Keratinocyte (primary cell): Measurements from ENCODE around the gene USP34. TPM values are rescaled to one million over a fixed set of nuclear protein-coding genes. Genes with fewer than 3 reads are reported as not detected.

Experiments
- DNase-seq: peaks from one replicate; pipeline ENCODE4 v3.0.0-alpha.2; 2011; ENCODE audit warnings: low read depth, missing footprints, low spot score
- FAIRE-seq: peaks from 2 replicates; lab custom pipeline; 2011; peaks lifted over from hg19 to GRCh38; lab: Jason Lieb, UNC
- H2AFZ ChIP-seq: 2 replicates; pipeline ENCODE4 v1.6.0; 2012; ENCODE audit warnings: low read length, control low read depth, inconsistent platforms; ENCODE audit not compliant: control insufficient read depth
- H3K27ac ChIP-seq: 2 replicates; pipeline ENCODE4 v1.5.1; 2011; ENCODE audit warnings: low read length; ENCODE audit not compliant: control insufficient read depth, insufficient read depth
- H3K27me3 ChIP-seq: 3 replicates; pipeline ENCODE4 v1.6.0; 2011; ENCODE audit warnings: low read length; ENCODE audit not compliant: control insufficient read depth, insufficient read depth; ENCODE audit errors: extremely low read depth
- H3K36me3 ChIP-seq, 2 experiments: 2 replicates in 1 of 2; 3 replicates in 1 of 2; pipeline ENCODE4 v1.5.1; 2011; ENCODE audit warnings: low read length in 2 of 2, mild to moderate bottlenecking in 1 of 2; ENCODE audit not compliant: control insufficient read depth in 2 of 2, insufficient read depth in 2 of 2; ENCODE audit errors: extremely low read depth in 1 of 2
- H3K4me1 ChIP-seq: 3 replicates; pipeline ENCODE4 v1.5.1; 2011; ENCODE audit warnings: low read length; ENCODE audit not compliant: control insufficient read depth, insufficient read depth; ENCODE audit errors: extremely low read depth
- H3K4me2 ChIP-seq: 3 replicates; pipeline ENCODE4 v1.6.0; 2011; ENCODE audit warnings: low read depth, low read length; ENCODE audit not compliant: control insufficient read depth, insufficient read depth; ENCODE audit errors: extremely low read depth
- H3K4me3 ChIP-seq, 3 experiments: fragments of 200-600 bp in 1 of 3; sonication (generic) in 1 of 3; 2 replicates in 2 of 3; 3 replicates in 1 of 3; pipeline ENCODE4 v1.5.1; 2011 to 2016; ENCODE audit warnings: low read length in 3 of 3, mild to moderate bottlenecking in 3 of 3, control low read depth in 2 of 3, inconsistent platforms in 1 of 3, low read depth in 1 of 3, mixed read lengths in 1 of 3, mixed run types in 1 of 3, moderate library complexity in 1 of 3; ENCODE audit not compliant: control insufficient read depth in 2 of 3, insufficient read depth in 2 of 3; ENCODE audit errors: extremely low read depth in 1 of 3
- H3K79me2 ChIP-seq: 2 replicates; pipeline ENCODE4 v1.6.0; 2012; ENCODE audit warnings: low read length; ENCODE audit not compliant: control insufficient read depth, insufficient read depth
- H3K9ac ChIP-seq: 3 replicates; pipeline ENCODE4 v1.6.0; 2011; ENCODE audit warnings: low read length; ENCODE audit not compliant: control insufficient read depth, insufficient read depth; ENCODE audit errors: extremely low read depth
- H3K9me1 ChIP-seq: 3 replicates; pipeline ENCODE4 v1.6.0; 2011; ENCODE audit warnings: low read length; ENCODE audit not compliant: control insufficient read depth, insufficient read depth; ENCODE audit errors: extremely low read depth
- H3K9me3 ChIP-seq: 2 replicates; pipeline ENCODE4 v1.5.1; 2012; ENCODE audit warnings: low read depth, low read length; ENCODE audit not compliant: control insufficient read depth
- H4K20me1 ChIP-seq: 3 replicates; pipeline ENCODE4 v1.6.0; 2011; ENCODE audit warnings: low read length; ENCODE audit not compliant: control insufficient read depth, insufficient read depth; ENCODE audit errors: extremely low read depth
- EZH2 ChIP-seq: IDR thresholded peaks from one replicate; pipeline ENCODE4 v1.6.1; 2012; ENCODE audit warnings: inconsistent platforms, mild to moderate bottlenecking, low read length, moderate library complexity
- dilution Hi-C: fragments of 300-500 bp; cut with MboI; formaldehyde crosslinking; loops from one replicate; pipeline ENCODE4 v1.7.0; 2020; ENCODE audit warnings: low sequenced_read_pairs; ENCODE audit not compliant: extremely low pct_ligation_motif_present
- polyA plus RNA-seq, 5 experiments: library from polyadenylated mRNA; depleted of rRNA in 3 of 5; stranded (reverse) in 3 of 5; stranded (forward) in 1 of 5; unstranded in 1 of 5; fragments of >200 nt; gene quantifications; 1 replicate in 1 of 5; 2 replicates in 3 of 5; 3 replicates in 1 of 5; pipeline versions ENCODE4 v1.2.1 to v1.2.3, GENCODE V29; 2011 to 2012; ENCODE audit warnings: missing spikeins in 2 of 5, low read depth in 1 of 5, low replicate concordance in 1 of 5
- TF ChIP-seq, protein P1 (sequence below), 3 experiments: IDR thresholded peaks in 1 of 3; conservative IDR thresholded peaks in 1 of 3; optimal IDR thresholded peaks in 1 of 3; 2 replicates in 2 of 3; 3 replicates in 1 of 3; pipeline versions ENCODE3 to v1.5.1; 2011; ENCODE audit warnings: low read length in 3 of 3, mild to moderate bottlenecking in 3 of 3, moderate library complexity in 2 of 3, control low read depth in 1 of 3, inconsistent platforms in 1 of 3; ENCODE audit not compliant: insufficient read depth in 2 of 3; ENCODE audit errors: extremely low read depth in 1 of 3

Gene USP34
- polyA plus RNA-seq, 1 donor (not counting 4 experiments of a cell fraction or from before 2014, with no cell fraction given) = 54.7 TPM

- no peaks in the 10 kb centered on the region for H3K27me3 ChIP-seq
- H4K20me1 ChIP-seq = peaks cover 20% of the 10 kb centered on the region
- H3K4me3 ChIP-seq = no peak overlapping the region
- no peaks in the 10 kb centered on the region for H3K9me3 ChIP-seq
- no peak overlapping the region for H3K9ac ChIP-seq
- dilution Hi-C loops = no loop called here
- DNase-seq (no peak), FAIRE-seq (no peak)
- H3K79me2 ChIP-seq = peaks cover 97% of the 10 kb centered on the region
- H3K4me1 ChIP-seq = no peaks in the 10 kb centered on the region
- H3K9me1 ChIP-seq = no peaks in the 10 kb centered on the region
- no peak overlapping the region for H3K4me2 ChIP-seq
- TF ChIP-seq, protein P1, sequence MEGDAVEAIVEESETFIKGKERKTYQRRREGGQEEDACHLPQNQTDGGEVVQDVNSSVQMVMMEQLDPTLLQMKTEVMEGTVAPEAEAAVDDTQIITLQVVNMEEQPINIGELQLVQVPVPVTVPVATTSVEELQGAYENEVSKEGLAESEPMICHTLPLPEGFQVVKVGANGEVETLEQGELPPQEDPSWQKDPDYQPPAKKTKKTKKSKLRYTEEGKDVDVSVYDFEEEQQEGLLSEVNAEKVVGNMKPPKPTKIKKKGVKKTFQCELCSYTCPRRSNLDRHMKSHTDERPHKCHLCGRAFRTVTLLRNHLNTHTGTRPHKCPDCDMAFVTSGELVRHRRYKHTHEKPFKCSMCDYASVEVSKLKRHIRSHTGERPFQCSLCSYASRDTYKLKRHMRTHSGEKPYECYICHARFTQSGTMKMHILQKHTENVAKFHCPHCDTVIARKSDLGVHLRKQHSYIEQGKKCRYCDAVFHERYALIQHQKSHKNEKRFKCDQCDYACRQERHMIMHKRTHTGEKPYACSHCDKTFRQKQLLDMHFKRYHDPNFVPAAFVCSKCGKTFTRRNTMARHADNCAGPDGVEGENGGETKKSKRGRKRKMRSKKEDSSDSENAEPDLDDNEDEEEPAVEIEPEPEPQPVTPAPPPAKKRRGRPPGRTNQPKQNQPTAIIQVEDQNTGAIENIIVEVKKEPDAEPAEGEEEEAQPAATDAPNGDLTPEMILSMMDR (optimal IDR thresholded peaks at IDR 0.05 in 1 of 3, IDR thresholded peaks at IDR 0.05 in 1 of 3, conservative IDR thresholded peaks at IDR 0.05 in 1 of 3; ENCODE audit: extremely low read depth in 1 of 3, insufficient read depth in 2 of 3, low read length in 3 of 3) = no peak
- TF ChIP-seq EZH2 = no peak
- no peaks in the 10 kb centered on the region for H3K36me3 ChIP-seq
- H2AFZ ChIP-seq = no peak overlapping the region
- no peak overlapping the region for H3K27ac ChIP-seq
Observed at GRCh38 chr2:61432990-61433389, 37.9 kb downstream of the USP34 start.

GRCh38 chr2:61431345-61431744 lies 39.5 kb downstream of the USP34 start:
- no peaks in the 10 kb centered on the region for H3K9me3 ChIP-seq
- dilution Hi-C loops = no loop called here
- TF ChIP-seq, protein P1 (optimal IDR thresholded peaks at IDR 0.05 in 1 of 3, IDR thresholded peaks at IDR 0.05 in 1 of 3, conservative IDR thresholded peaks at IDR 0.05 in 1 of 3; ENCODE audit: extremely low read depth in 1 of 3, insufficient read depth in 2 of 3, low read length in 3 of 3) = no peak
- TF ChIP-seq EZH2 = no peak
- no peaks in the 10 kb centered on the region for H3K36me3 ChIP-seq
- FAIRE-seq = no peak
- no peak overlapping the region for H3K27ac ChIP-seq
- peaks cover 3% of the 10 kb centered on the region for H3K9me1 ChIP-seq
- H3K4me2 ChIP-seq = no peak overlapping the region
- H3K79me2 ChIP-seq = peaks cover 98% of the 10 kb centered on the region
- H2AFZ ChIP-seq = no peak overlapping the region
- H3K4me1 ChIP-seq = no peaks in the 10 kb centered on the region
- DNase-seq = no peak
- no peak overlapping the region for H3K4me3 ChIP-seq
- peaks cover 17% of the 10 kb centered on the region for H4K20me1 ChIP-seq
- no peaks in the 10 kb centered on the region for H3K27me3 ChIP-seq
- no peak overlapping the region for H3K9ac ChIP-seq
